OCI-LY3 (cell line): Measurements from ENCODE around the gene GRIK2.

Experiments
- H2AFZ ChIP-seq: fragments of 200-600, 300-600 bp; shearing (Covaris generic); 2 replicates; pipeline ENCODE4 v1.6.0; 2014; ENCODE audit warnings: antibody characterized with exemption, low read depth, low read length
- H3K27ac ChIP-seq: fragments of 200-600, 300-600 bp; sonication (generic); 2 replicates; pipeline ENCODE4 v1.5.1; 2014; ENCODE audit warnings: mild to moderate bottlenecking, low read length, moderate library complexity, mixed read lengths
- H3K27me3 ChIP-seq: fragments of 200-600, 300-600 bp; sonication (generic); 2 replicates; pipeline ENCODE4 v1.6.1; 2014; ENCODE audit warnings: low read depth, low read length, mixed read lengths
- H3K36me3 ChIP-seq: fragments of 200-600, 300-600 bp; sonication (generic); replicated peaks from 2 replicates; pipeline ENCODE3; 2014; ENCODE audit warnings: low read depth, low read length, mixed read lengths
- H3K4me1 ChIP-seq: fragments of 300-600, 200-600 bp; sonication (generic); 2 replicates; pipeline ENCODE4 v1.6.1; 2014; ENCODE audit warnings: low read length, mixed read lengths
- H3K4me2 ChIP-seq: fragments of 200-600, 300-600 bp; sonication (generic); 2 replicates; pipeline ENCODE4 v1.6.1; 2014; ENCODE audit warnings: low read length, mixed read lengths
- H3K4me3 ChIP-seq: fragments of 300-600, 200-600 bp; sonication (generic); 2 replicates; pipeline ENCODE4 v1.5.1; 2014; ENCODE audit warnings: antibody characterized with exemption, mild to moderate bottlenecking, low read length, moderate library complexity
- H3K79me2 ChIP-seq: fragments of 300-600, 200-600 bp; shearing (Covaris generic); 2 replicates; pipeline ENCODE4 v1.6.1; 2014; ENCODE audit warnings: mild to moderate bottlenecking, low read length, mixed read lengths
- H3K9ac ChIP-seq: fragments of 300-600, 200-600 bp; shearing (Covaris generic); 2 replicates; pipeline ENCODE4 v1.6.0; 2014; ENCODE audit warnings: mild to moderate bottlenecking, low read length, moderate library complexity
- H3K9me3 ChIP-seq: fragments of 200-600, 300-600 bp; shearing (Covaris generic); 2 replicates; pipeline ENCODE4 v1.6.1; 2014; ENCODE audit warnings: low read length, mixed read lengths; ENCODE audit not compliant: insufficient read depth
- H4K20me1 ChIP-seq: fragments of 200-600, 300-600 bp; sonication (generic); 2 replicates; pipeline ENCODE4 v1.6.1; 2016; ENCODE audit warnings: low read length, mixed read lengths; ENCODE audit not compliant: insufficient read depth
- CTCF ChIP-seq: fragments of 200-600, 300-600 bp; sonication (generic); IDR thresholded peaks from 2 replicates; pipeline ENCODE4 v1.5.1; 2014; ENCODE audit warnings: antibody characterized with exemption, low read length, low read depth
- EZH2phosphoT487 ChIP-seq: fragments of 200-600 bp; shearing (Covaris generic); IDR thresholded peaks from 2 replicates; pipeline ENCODE4 v1.6.1; 2018; ENCODE audit warnings: antibody characterized with exemption, mixed run types, low read depth

GRIK2 gene

DNA sequence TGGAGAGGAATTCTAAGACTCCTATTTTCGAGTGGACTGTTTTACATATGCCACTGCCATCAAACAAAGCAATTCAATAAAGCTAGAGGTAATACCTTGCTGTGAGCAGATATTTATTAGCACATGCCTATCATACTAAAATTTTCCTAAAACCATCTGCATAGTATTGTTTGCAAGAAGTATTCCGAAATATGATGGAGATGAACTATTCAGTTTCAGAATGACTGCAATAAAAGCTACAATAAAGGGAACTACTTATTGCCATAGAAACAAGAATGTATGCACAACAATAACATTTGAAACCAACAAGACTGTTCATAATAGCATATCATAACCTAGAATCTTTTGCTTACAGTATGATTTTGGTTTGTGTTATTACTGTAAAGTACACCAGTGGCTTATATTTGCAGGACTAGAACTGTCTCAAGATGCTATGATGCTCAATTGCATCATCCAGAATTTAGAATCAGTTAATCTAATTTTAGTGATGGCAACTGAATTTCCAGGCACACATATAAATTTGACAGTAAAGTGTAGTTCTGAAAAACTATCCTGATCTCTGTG is 144.3 kb downstream of the GRIK2 start:
- H3K9ac ChIP-seq = no peak overlapping the region
- no peaks in the 10 kb centered on the region for H3K27me3 ChIP-seq
- H4K20me1 ChIP-seq = no peaks in the 10 kb centered on the region
- no peaks in the 10 kb centered on the region for H3K4me1 ChIP-seq
- H3K4me2 ChIP-seq = no peak overlapping the region
- no peaks in the 10 kb centered on the region for H3K36me3 ChIP-seq
- no peaks in the 10 kb centered on the region for H3K79me2 ChIP-seq
- TF ChIP-seq CTCF = no peak
- no peak for TF ChIP-seq EZH2phosphoT487
- H3K4me3 ChIP-seq = no peak overlapping the region
- H3K9me3 ChIP-seq = no peaks in the 10 kb centered on the region
- no peak overlapping the region for H3K27ac ChIP-seq
- H2AFZ ChIP-seq = no peak overlapping the region

- H3K36me3 ChIP-seq = no peaks in the 10 kb centered on the region
- no peak overlapping the region for H3K4me3 ChIP-seq
- H3K27ac ChIP-seq = no peak overlapping the region
- no peaks in the 10 kb centered on the region for H3K4me1 ChIP-seq
- no peak for TF ChIP-seq EZH2phosphoT487
- H3K4me2 ChIP-seq = no peak overlapping the region
- H2AFZ ChIP-seq = no peak overlapping the region
- H3K27me3 ChIP-seq = no peaks in the 10 kb centered on the region
- H3K9ac ChIP-seq = no peak overlapping the region
- H3K79me2 ChIP-seq = no peaks in the 10 kb centered on the region
- H3K9me3 ChIP-seq = no peaks in the 10 kb centered on the region
- no peaks in the 10 kb centered on the region for H4K20me1 ChIP-seq
Observed at GRCh38 chr6:101539510-101540245, 146.2 kb downstream of the GRIK2 start.

DNA sequence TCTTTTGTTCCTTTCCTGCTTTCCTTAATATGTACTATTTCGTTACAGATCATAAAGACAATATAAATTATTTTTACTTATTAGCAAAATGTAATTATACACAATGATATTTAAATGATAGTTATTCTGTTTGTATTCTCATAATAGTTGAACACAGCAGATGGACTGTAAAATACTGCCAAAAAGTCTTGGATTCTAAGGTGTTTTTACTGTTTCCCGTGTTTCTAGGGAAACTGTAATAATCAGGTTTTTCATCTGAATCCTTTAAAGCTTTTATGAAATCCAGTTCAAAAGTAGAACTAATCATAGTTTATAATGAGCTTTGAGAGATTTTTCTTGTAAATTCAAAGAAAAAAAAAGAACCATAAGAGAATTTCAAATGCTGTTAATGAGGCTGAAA is 148.4 kb downstream of the GRIK2 start:
- Histone ChIP-seq H3K9ac (no peak overlapping the region), H3K9me3 (no peaks in the 10 kb centered on the region), H2AFZ (no peak overlapping the region), H3K4me2 (no peak overlapping the region), H3K4me1 (no peaks in the 10 kb centered on the region), H3K27ac (no peak overlapping the region), H3K4me3 (no peak overlapping the region), H4K20me1 (no peaks in the 10 kb centered on the region), H3K27me3 (no peaks in the 10 kb centered on the region), H3K36me3 (no peaks in the 10 kb centered on the region), H3K79me2 (no peaks in the 10 kb centered on the region)
- no peak for TF ChIP-seq CTCF

- Histone ChIP-seq H3K9me3 (no peaks in the 10 kb centered on the region), H3K79me2 (no peaks in the 10 kb centered on the region), H4K20me1 (no peaks in the 10 kb centered on the region), H2AFZ (no peak overlapping the region), H3K4me3 (no peak overlapping the region), H3K27me3 (no peaks in the 10 kb centered on the region), H3K27ac (no peak overlapping the region), H3K4me2 (no peak overlapping the region), H3K9ac (no peak overlapping the region), H3K4me1 (no peaks in the 10 kb centered on the region), H3K36me3 (no peaks in the 10 kb centered on the region)
- TF ChIP-seq EZH2phosphoT487 (no peak), CTCF (no peak)
Observed at GRCh38 chr6:101543796-101544195, 150.3 kb downstream of the GRIK2 start.
